HG02943 (cell line): ENCODE measurements around the gene TTC28.

Experiments used
- ATAC-seq: cut with Tn5 transposase; IDR thresholded peaks from one replicate; pipeline ENCODE4 v1.9.1; 2021; ENCODE audit warnings: mild to moderate bottlenecking, low read depth, moderate library complexity; ENCODE audit not compliant: unreplicated experiment

The TTC28 gene

DNA sequence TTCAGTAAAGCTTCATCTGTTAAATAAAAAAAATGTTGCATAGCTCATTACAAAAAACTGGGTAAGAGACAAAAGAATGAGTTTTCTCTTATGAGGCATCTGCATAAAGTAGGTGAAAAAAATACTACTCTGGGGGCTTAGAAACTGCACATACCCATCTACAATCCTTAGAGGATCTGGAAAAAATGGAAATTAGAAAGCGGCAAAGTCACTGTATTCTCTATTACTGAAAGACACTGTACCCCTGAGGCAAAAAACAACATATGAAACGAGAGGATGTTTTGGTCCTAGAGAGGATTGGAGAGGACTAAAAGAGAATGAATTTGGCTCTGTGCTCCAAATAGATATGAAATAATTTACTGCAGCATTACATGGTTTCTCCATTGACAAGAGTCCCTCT is 553.8 kb downstream of the TTC28 start:
- ATAC-seq = no peak

DNA sequence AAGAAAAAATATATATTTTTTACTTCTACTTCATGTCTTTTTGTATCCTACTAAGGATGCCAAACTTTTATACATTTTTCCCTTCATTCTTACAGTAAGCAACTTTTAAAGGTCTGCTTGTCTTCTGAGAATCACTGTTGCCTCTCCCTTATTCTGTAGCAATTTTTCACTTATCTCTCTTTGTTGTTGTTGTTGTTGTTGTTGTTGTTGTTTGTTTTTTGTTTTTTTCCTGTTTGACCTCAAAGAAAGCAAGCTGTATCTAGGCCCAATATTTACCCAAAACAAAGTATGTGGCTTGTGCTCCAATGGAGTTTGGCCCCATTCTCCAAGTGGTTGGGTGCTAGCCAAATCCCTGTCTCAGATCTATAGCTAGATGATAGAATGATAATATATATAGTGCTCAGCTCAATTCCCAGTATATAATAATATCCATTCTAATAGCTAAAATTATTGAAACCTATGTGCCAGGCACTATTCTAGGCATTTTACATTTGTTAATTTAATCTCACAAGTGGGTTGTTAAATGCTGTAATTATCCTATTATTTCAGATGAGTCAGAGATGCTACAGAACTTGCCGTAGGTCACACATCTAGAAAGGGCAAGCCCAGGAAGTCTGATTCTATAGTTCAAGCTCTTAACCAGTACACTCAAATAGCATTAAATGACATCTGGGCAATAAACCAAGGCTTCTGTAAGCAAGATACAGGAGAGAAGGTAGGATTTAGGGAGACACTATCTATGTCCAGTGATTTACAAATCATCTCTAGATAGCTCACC is 555.5 kb downstream of the TTC28 start:
- ATAC-seq = no peak

DNA sequence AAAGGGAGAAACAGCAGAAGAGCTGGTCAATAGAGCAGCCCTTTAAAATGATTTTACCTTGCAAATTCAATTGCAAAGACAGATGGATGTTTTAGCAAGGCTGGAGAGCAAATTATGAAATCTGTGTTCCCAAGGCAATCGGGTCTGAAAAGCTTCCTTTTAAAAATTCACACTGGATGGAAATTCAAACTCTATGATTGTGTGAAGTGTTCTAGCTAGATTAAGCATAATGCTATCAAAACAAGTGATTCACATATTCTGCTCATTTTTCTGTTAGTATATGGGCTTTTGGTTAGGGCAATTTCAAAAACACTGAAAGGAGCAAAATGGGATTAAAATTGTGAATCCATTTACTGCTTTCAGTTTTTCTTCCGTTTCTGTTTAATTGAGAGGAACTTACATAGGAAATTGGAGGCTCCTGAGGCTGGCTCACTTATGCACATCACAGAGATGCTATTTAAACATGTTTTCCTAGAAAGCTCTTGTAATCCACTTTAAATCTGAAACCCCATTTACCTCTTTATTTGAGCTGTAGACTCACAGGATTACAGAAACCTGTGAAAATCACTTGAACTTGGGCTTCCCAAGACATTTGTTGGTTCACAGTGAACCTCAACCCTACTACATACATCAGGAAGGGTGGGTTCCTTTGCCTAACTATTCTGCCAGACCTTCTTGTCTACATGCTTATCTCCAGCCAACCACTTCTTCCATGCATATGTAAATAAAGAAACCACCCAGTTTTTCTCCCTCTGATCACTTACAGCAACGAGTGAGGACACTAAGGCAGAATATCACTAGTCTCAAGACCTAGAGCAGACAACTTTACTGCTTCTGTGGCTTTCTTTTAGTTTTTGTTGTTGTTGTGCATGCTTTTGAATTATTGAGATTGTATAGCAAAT is 558.7 kb downstream of the TTC28 start:
- ATAC-seq = no peak

DNA sequence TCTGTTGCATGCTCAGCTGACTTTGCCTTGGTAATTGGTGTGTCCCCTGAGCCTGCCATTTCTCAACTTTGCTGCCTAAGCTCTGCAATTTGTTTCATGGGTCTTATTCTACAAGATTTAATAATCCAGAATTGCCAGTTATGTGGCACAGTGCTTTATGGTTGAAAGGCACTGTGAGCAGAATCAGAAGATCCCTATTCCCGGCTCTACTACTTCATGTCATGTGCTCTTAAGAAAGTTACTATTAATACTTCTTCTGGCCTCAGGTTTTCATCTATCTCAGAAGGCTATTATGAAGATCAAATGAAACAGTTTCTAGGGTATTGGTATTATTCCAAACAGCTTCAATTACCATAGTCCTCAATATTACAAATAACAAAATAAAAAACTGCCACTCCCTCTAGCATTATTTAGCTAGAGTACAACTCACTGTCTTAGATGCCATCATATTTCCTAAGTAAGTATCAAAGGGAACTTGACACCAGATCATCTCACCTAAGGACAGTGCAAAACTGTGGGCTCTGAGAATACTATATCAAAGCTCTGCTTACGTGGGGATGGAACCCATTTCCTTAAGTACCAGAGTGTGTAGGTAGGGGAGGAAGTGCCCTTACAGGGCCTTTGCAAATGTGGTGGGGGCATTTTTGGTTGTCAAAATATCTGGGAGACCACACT is 560.5 kb downstream of the TTC28 start:
- ATAC-seq = no peak

DNA sequence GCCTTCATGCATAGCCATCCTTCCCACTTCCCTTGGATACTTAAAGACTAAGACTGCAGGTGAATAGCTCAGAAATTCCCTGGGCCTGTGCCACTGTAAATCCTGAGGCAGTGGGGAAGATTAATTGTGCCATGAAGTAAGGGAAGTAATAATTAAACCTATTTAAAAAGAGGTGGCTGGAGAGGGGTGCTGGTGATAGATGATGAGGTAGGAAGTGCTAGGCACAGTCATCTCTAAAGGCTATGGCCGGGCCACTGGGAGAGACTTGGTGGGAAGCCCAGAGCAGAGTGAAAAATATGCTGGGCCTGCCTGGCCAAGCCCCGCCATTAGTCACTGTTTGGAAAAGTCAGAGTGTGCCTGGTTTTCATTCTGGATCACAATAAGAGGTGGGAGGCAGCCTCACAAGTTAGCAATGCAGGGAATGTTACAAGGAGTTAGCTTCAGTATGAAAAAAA is 563.4 kb downstream of the TTC28 start:
- no peak for ATAC-seq

DNA sequence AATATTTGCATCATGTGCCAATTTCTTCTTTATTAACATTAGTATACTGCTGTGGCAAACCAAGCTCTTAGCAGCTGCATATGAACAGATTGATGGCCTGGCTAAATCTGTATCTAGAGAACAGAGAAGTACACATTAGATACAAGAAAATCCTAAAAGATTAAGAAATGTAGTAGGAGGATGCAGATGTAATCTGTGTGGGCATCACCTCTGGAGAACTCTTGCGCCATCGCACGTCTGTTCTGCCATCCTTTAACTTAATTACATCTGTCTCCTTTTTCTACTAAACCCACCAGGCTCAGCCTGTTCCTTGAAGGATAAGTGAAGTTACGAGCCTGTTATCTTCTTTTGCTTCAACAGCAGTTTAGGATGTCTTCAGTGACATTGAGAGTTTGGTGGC is 564.2 kb downstream of the TTC28 start:
- ATAC-seq = no peak

DNA sequence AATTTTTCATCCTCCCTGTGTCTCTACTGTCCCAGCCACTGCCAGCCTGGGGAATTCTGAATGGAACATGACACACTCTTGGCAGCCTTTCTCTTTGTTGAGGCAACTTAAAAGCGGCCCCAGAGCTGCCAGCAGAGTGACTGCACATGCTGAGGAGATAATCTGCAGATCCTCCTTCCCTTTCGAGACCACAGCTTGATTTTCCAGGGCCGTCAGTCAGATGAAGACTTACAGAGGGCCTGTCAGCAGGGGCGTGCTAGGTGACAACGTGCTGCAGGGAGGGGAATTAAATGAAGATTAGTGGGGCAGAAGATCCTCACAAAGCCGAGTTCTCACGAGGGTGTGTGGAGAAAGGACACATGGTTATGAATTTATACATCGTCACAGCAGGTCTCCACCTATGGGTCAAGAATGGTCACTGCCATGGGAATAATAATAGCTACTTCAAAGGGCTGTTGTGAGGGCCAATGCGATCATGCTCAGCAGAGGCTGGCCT is 567.0 kb downstream of the TTC28 start:
- no peak for ATAC-seq

DNA sequence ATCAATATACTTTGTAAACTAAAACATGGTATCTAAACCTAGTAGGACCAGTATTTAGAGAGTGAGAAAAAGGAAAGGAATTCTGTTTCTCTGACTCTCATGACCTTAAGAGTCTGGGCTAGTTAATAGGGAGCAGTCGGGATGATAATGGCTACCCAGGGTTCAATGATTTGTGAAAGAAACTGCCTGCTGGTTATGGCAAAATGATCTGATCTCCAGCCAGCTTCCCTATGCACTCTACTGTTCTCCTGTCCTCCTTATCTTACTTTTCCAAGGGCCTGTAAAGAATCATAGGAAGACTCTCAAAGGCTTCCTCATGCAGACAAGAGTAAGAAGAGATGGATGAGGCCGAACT is 567.5 kb downstream of the TTC28 start:
- no peak for ATAC-seq

DNA sequence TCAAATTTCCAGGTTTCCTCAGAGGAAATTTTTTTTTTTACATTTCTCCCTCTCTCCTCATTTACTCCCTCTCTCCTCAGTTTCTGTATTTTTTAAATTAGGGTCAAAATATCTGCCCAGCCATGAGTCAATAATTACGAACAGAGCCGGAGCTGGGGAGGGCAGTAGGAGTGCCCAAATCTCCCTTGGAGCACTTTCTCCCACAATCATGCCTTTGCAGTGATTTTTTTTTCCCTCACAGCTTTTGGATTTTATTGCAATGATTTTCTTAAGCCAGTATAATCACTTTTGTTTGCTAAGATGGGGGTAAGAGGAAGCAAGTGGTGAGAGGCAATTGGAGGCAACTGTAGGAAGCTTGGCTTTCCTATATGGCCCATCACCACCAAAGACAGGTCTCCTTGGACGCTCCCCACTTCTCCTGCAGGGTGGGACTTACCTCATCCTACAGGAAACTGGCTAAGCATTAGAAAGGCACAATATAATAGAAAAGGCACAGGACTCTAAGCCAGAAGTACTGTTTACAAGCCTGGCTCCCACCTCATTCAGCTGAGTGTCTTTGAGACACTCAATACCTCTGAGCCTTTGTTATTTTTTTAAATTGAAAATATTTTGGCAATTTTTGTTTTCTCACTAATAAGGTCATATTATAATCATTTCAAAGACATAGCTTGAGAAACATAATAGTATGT is 568.0 kb downstream of the TTC28 start:
- ATAC-seq = no peak

DNA sequence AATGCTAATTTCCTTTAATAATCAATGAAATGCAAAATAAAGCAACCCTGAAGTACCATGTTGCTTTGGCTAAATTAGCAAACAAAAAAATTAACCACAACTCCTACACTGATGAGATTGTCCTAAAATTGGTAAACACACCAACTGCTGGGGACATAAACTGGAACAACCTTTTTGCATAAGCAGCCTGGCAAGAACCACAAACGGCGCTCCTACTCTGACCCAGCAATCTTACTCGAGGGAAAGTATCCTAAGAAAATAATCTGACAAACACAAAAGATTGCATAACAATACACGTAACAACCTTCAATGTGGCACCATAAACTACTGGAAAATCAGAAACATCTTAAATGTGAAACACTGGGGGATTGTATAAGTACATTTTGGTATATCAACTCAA is 570.8 kb downstream of the TTC28 start:
- no peak for ATAC-seq

DNA sequence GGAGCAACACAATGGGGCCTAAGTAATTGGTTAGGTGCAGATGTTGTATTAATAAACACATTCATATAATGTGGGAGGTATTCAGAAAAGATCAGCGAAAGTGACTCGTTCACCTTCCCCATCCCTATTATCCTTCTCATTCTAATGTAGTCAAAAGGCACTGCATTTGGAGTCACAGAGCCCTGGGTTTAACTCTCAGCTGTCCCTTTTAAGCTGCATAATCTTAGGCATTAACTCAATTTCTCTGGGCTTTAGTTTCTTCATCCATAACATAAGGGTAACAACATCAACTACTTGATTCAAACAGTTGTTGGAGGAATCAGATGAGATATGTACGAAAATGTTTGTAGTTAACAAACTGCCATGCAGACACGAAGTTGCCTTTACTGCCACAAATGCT is 573.0 kb downstream of the TTC28 start:
- ATAC-seq = no peak

DNA sequence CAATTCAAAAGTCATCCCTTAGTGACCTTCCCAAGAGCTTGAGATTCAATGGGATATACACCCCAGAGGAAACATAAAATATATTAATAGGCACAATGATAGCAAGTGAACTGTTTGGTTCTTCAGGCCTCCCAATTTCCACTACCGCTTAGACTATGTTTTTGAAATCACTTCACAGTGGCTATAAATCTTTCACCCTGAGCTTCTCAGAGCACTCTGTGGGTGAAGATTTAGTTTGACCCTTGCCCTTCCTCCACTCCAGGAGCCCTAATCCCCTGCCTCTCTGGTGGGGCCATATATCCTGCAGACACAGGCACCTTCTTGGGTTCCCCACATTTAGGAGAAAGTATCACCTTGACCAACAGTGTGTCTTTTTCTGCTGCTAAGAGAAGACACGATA is 573.7 kb downstream of the TTC28 start:
- no peak for ATAC-seq

DNA sequence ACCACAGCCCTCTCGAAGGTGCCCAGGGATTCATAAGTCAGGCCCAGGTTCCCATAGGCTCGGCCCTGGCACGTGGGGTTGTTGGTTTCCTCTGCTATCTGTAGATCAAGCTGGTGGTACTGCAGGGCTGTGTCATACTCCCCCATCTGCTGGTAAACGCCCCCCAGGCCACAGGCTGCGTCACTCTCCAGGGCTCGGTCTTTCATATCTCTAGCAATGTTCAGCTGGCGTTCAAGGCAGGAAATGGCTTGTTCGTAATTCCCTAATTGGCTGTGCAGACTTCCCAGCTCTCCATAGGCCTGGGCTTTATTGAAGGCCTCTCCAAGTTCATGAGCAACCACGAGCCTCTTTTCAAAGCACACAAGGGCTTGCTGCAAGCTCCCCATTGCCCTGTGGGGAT is 574.2 kb downstream of the TTC28 start:
- no peak for ATAC-seq

DNA sequence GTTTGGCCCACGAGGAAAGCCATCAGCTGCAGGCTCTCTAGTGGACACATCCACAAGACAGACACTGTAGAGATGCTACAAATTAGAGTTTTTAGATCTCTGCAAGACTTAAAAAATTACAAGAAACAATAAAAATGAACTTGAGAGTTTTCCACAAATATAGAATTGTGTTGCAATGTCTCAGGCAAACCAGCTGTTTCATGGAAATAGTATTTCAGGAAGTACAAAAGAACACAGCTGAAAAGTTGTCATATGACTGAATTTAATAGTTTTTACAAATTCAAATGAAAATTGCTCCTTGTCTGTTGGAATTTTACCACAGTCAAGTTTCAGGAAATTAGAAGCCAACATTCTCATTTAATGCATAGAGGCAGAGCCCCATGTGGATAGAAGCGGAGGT is 576.0 kb downstream of the TTC28 start:
- no peak for ATAC-seq

DNA sequence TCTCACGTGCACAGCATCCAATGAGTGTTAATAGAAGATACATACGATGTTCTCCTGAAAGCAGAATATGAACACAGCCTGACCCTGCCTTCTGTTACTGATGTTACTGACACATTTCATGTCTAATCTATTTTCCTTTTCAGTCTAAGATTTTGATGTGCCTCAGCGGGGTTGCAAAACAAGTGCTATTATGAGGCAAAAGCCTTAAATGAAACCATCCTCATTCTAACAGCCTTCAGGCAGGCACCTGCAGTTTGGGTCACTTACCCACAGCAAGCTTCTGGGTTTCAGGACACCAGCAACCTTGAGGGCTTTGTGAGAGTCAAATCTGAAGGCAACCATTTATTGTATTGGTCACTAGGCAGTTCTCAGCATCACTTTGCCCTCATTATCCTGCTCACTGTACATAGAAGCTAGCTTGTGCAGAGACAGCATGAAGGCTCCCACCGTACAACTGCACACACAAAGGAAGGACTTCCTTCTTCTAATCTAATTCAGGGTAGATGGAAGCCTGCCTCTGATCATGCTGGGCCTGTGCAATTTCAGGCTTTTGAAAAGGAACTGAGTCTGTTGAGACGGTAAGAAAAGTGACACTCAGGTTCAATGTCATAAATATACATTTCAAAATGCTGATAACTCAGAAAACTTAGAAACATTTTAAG is 577.4 kb downstream of the TTC28 start:
- ATAC-seq = no peak

DNA sequence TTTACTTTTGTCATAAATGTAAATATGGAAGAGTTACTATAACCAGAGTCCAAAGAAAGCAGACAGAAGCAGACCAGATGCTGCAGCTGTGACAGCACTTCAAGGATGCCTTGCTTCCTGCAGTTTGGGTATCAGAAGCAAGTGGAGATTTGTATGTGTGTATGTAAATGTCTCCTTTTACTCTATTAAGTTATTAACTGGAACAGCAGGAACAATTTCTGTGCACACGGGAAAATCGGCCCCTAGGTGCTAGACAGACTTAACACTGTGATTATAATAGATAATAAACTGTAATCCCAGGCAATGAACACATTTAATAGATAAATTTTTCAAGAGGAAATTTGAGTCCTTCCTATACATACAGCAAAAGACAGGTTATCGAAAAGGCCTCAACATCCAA is 582.0 kb downstream of the TTC28 start:
- ATAC-seq = no peak

DNA sequence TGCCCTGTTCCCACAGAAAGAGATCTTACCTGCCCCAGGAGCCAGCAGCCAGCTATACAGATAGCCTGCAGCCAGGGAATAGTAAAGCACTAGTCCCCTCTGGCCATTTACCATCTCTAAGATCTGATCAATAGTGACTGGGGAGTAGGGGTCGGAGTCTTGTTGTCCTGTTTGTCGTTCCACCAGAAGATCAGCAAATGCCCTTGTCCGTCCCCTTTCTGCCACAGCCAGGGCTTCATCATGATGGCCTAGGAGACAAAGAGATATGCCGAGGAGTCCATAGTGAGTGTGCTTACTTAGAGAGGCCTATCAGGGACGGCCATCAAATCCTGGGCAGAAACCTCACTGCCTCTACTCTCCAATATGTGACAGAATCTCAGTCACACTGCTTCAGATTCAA is 583.5 kb downstream of the TTC28 start:
- ATAC-seq = no peak

DNA sequence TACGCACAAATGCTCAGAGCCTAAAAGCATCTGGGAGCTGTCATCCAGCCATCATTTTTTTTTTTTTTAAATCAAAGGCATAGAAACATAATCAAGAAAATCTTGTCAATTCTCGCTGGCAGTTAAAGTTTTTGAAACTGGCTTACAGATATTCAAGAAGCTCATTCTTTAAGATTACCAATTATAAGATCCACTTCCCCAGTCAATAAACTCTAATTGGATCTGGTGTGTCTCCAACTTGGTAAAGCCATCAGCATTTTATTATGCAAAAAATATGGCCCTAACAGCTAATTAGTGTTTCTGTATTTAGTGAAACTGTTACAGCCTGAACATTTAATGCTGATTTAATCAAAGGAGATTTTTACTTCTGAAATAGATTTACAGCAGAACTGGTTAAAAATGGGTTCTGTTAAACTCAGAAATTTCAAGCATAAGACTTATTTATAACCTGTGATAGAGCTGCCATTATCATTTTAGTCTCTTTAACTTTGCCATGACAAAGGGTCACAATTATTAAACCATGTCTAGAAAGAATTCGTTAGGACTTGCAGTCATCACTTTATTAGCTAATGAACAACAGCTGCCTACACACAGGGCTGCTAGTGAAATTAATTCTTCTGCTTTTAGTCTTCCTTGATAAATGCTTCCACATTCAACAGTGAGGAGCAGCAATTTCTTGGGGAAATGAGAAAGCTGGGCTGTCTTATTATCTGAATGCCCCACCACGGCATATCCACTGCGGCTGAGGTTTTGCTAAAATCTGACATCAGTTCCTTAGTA is 584.1 kb downstream of the TTC28 start:
- no peak for ATAC-seq

DNA sequence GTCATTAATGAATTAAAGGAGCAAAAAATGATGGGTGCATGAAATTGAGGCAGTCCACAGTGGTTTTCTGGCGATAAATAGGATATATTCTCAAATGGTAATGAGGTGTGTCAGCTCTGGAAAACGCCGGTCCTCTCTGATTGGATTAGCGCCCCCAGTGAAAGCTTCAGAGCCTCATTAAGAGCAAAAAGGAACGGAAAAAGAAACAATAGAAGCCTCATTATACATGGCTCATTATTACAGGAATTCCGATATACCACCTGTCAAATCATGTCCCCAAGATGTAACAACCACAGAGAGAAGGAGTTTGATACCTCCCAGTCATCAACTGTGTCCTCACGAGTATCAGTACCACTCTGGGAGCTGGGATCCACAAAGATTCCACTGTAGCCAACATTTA is 584.9 kb downstream of the TTC28 start:
- no peak for ATAC-seq
